ENCODE data around the gene CHODL. TPM values are rescaled to one million over a fixed set of nuclear protein-coding genes. Genes with fewer than 3 reads are reported as not detected.
A peak's percentile ranks its signal among the peaks of the same experiment; 100 is the strongest.

The CHODL gene, protein sequence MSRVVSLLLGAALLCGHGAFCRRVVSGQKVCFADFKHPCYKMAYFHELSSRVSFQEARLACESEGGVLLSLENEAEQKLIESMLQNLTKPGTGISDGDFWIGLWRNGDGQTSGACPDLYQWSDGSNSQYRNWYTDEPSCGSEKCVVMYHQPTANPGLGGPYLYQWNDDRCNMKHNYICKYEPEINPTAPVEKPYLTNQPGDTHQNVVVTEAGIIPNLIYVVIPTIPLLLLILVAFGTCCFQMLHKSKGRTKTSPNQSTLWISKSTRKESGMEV
- under 1 TPM; 0.22 to 0.29 TPM for polyA plus RNA-seq

- Histone ChIP-seq H3K27ac (ENCODE audit: low read depth in 2 of 2, low read length in 1 of 2) (no peak within 1 kb of the TSS), H3K4me3 (ENCODE audit: low read depth in 1 of 2, low read length in 2 of 2) (peak within 1 kb of the TSS; percentile 18 to 51)
Measured at GRCh38 chr21:18244671-18245463, at the start of gene CHODL. Gene CHODL, plus strand, starts transcription at chr21:18244833. Its CDS starts 391 bp downstream, at chr21:18245224.

DNA sequence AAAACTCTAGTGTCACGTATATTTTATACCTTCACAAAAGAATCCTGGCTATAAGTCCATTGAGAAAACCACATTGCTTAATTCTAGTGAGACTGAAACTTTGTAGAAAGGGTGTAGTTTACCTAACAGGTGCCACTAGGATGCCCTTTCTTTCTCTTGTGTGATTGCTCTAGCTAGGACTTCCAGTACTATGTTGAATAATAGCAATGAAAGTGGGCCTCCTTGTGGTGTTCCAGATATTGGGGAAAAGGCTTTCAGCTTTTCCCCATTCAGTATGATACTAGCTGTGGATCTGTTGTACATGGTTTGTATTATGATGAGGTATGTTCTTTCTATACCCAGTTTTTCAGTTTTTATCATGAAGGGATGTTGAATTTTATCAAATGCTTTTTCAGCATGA is 39.7 kb upstream of the CHODL start:
- no peaks in the 10 kb centered on the region for H3K36me3 ChIP-seq (ENCODE audit: control insufficient read depth in 2 of 2, insufficient read depth in 2 of 2, low read length in 1 of 2)
- no peak overlapping the region for H3K4me3 ChIP-seq (ENCODE audit: low read depth in 1 of 2, low read length in 2 of 2)
- H3K27me3 ChIP-seq (ENCODE audit: control insufficient read depth in 1 of 2, insufficient read depth in 2 of 2, low read length in 2 of 2), result no peaks in the 10 kb centered on the region
- WGBS, 2 donors, result 88% methylated on average over 1 of the region's 1 CpG
- H3K27ac ChIP-seq (ENCODE audit: low read depth in 2 of 2, low read length in 1 of 2), result no peak overlapping the region
- H3K4me1 ChIP-seq (ENCODE audit: control insufficient read depth in 2 of 2, insufficient read depth in 2 of 2, low read length in 1 of 2), result no peaks in the 10 kb centered on the region
- no peaks in the 10 kb centered on the region for H3K9me3 ChIP-seq (ENCODE audit: control insufficient read depth in 2 of 2, insufficient read depth in 1 of 2, low read depth in 1 of 2, low read length in 1 of 2)

More at GRCh38 chr21:18244671-18245463, at the start of gene CHODL:
- peaks cover 4 to 10% of the 10 kb centered on the region in 2 donors for H3K4me1 ChIP-seq (ENCODE audit: control insufficient read depth in 2 of 2, insufficient read depth in 2 of 2, low read length in 1 of 2)
- 5% methylated on average over 46 to 72 of the region's 72 CpGs for WGBS, 2 donors
- no peaks in the 10 kb centered on the region for H3K36me3 ChIP-seq (ENCODE audit: control insufficient read depth in 2 of 2, insufficient read depth in 2 of 2, low read length in 1 of 2)
- H3K27me3 ChIP-seq (ENCODE audit: control insufficient read depth in 1 of 2, insufficient read depth in 2 of 2, low read length in 2 of 2), result peaks cover 0 to 4% of the 10 kb centered on the region in 2 donors
- H3K9me3 ChIP-seq (ENCODE audit: control insufficient read depth in 2 of 2, insufficient read depth in 1 of 2, low read depth in 1 of 2, low read length in 1 of 2), result peaks cover 0 to 6% of the 10 kb centered on the region in 2 donors

- H3K9me3 ChIP-seq (ENCODE audit: control insufficient read depth in 2 of 2, insufficient read depth in 1 of 2, low read depth in 1 of 2, low read length in 1 of 2), result peaks cover 0 to 6% of the 10 kb centered on the region in 2 donors
- no peak overlapping the region for H3K27ac ChIP-seq (ENCODE audit: low read depth in 2 of 2, low read length in 1 of 2)
- no peaks in the 10 kb centered on the region for H3K27me3 ChIP-seq (ENCODE audit: control insufficient read depth in 1 of 2, insufficient read depth in 2 of 2, low read length in 2 of 2)
- H3K4me3 ChIP-seq (ENCODE audit: low read depth in 1 of 2, low read length in 2 of 2), result no peak overlapping the region
- WGBS, 2 donors, result 37 to 41% methylated on average over 1 of the region's 1 CpG
- no peaks in the 10 kb centered on the region for H3K4me1 ChIP-seq (ENCODE audit: control insufficient read depth in 2 of 2, insufficient read depth in 2 of 2, low read length in 1 of 2)
- H3K36me3 ChIP-seq (ENCODE audit: control insufficient read depth in 2 of 2, insufficient read depth in 2 of 2, low read length in 1 of 2), result no peaks in the 10 kb centered on the region
Measured at GRCh38 chr21:18218331-18218730, 26.3 kb upstream of the CHODL start.

GRCh38 chr21:18220498-18220897 is 24.1 kb upstream of the CHODL start:
- peaks cover 0 to 6% of the 10 kb centered on the region in 2 donors for H3K9me3 ChIP-seq (ENCODE audit: control insufficient read depth in 2 of 2, insufficient read depth in 1 of 2, low read depth in 1 of 2, low read length in 1 of 2)
- no peaks in the 10 kb centered on the region for H3K4me1 ChIP-seq (ENCODE audit: control insufficient read depth in 2 of 2, insufficient read depth in 2 of 2, low read length in 1 of 2)
- H3K27me3 ChIP-seq (ENCODE audit: control insufficient read depth in 1 of 2, insufficient read depth in 2 of 2, low read length in 2 of 2), result no peaks in the 10 kb centered on the region
- H3K4me3 ChIP-seq (ENCODE audit: low read depth in 1 of 2, low read length in 2 of 2), result no peak overlapping the region
- H3K36me3 ChIP-seq (ENCODE audit: control insufficient read depth in 2 of 2, insufficient read depth in 2 of 2, low read length in 1 of 2), result no peaks in the 10 kb centered on the region
- H3K27ac ChIP-seq (ENCODE audit: low read depth in 2 of 2, low read length in 1 of 2), result no peak overlapping the region

DNA sequence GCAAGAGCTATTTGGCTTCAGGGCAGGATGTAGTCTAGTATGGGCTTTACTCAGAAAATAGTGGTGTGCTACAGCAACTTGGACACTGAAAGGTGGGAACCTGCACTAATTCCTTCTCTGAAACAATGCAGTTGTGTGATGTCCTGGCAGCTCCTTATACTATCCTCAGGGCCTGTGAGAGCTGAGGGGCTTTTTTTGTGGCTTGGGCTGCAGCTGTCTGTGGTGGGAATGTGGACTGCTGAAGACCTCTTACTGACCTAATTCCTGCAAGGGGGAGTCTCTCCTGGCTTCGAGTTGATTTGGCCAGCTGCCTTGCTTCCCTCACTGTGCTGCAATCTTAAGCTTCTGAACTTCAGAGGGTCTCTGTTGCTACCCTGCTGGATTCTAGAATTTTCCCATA is 22.3 kb upstream of the CHODL start:
- no peak overlapping the region for H3K27ac ChIP-seq (ENCODE audit: low read depth in 2 of 2, low read length in 1 of 2)
- H3K4me1 ChIP-seq (ENCODE audit: control insufficient read depth in 2 of 2, insufficient read depth in 2 of 2, low read length in 1 of 2), result no peaks in the 10 kb centered on the region
- H3K36me3 ChIP-seq (ENCODE audit: control insufficient read depth in 2 of 2, insufficient read depth in 2 of 2, low read length in 1 of 2), result no peaks in the 10 kb centered on the region
- H3K9me3 ChIP-seq (ENCODE audit: control insufficient read depth in 2 of 2, insufficient read depth in 1 of 2, low read depth in 1 of 2, low read length in 1 of 2), result peaks cover 0 to 6% of the 10 kb centered on the region in 2 donors
- no peaks in the 10 kb centered on the region for H3K27me3 ChIP-seq (ENCODE audit: control insufficient read depth in 1 of 2, insufficient read depth in 2 of 2, low read length in 2 of 2)
- 47 to 58% methylated on average over 1 of the region's 1 CpG for WGBS, 2 donors
- no peak overlapping the region for H3K4me3 ChIP-seq (ENCODE audit: low read depth in 1 of 2, low read length in 2 of 2)

DNA sequence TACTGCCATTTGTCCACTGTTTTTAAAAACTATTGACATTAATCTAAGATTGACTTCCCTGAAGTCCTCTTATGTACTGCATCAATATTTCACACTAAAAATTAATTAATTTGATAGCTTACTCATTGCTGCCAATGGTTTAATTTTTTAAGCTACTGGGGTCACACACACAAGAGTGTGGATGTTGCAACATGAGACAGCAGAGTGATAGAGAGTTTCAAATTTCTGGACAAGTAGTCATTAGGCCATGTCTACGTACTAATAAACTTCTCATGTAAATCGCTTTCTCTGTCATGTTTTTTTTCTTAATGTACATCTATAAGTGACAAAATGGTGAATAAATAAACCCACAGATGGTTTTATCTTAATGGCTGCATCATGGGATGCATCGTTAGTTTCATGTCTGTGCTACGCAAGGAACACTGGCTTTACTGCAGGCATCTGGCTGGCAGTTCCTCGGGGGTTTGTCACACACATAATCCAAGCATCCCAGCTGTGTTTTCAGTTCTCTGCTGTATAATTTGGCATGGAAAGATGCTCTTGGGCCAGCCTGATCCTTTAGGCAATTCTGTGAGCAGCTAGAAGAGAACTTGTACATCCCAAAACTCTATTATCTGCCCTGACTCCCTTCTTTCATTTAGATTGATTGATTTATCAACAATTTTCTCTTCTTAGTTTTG is 16.4 kb upstream of the CHODL start:
- Histone ChIP-seq H3K27me3 (ENCODE audit: control insufficient read depth in 1 of 2, insufficient read depth in 2 of 2, low read length in 2 of 2) (no peaks in the 10 kb centered on the region), H3K4me3 (ENCODE audit: low read depth in 1 of 2, low read length in 2 of 2) (no peak overlapping the region), H3K4me1 (ENCODE audit: control insufficient read depth in 2 of 2, insufficient read depth in 2 of 2, low read length in 1 of 2) (no peaks in the 10 kb centered on the region), H3K27ac (ENCODE audit: low read depth in 2 of 2, low read length in 1 of 2) (no peak overlapping the region), H3K9me3 (ENCODE audit: control insufficient read depth in 2 of 2, insufficient read depth in 1 of 2, low read depth in 1 of 2, low read length in 1 of 2) (no peaks in the 10 kb centered on the region), H3K36me3 (ENCODE audit: control insufficient read depth in 2 of 2, insufficient read depth in 2 of 2, low read length in 1 of 2) (no peaks in the 10 kb centered on the region)
- WGBS, 2 donors, result 69 to 77% methylated on average over 5 of the region's 5 CpGs

DNA sequence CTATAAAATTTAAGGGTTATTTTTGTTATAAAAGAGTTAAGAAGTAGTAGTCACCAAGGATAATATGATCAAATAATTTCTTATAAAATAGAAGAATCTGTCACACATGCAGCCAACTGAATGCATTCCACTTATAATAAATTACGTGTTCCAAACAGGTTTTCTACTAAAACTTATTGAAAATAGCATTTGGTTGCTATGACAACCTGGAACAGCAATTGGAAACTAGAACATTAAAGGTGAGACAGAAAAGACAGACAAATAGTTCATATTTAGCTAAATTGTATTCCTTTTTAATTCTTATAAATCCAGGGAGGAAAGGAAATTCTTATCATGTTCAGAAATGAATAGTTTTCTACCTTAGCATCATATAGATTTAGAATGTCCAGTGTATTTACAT is 9.1 kb upstream of the CHODL start:
- H3K36me3 ChIP-seq (ENCODE audit: control insufficient read depth in 2 of 2, insufficient read depth in 2 of 2, low read length in 1 of 2), result no peaks in the 10 kb centered on the region
- H3K4me1 ChIP-seq (ENCODE audit: control insufficient read depth in 2 of 2, insufficient read depth in 2 of 2, low read length in 1 of 2), result no peaks in the 10 kb centered on the region
- no peaks in the 10 kb centered on the region for H3K9me3 ChIP-seq (ENCODE audit: control insufficient read depth in 2 of 2, insufficient read depth in 1 of 2, low read depth in 1 of 2, low read length in 1 of 2)
- no peak overlapping the region for H3K27ac ChIP-seq (ENCODE audit: low read depth in 2 of 2, low read length in 1 of 2)
- H3K27me3 ChIP-seq (ENCODE audit: control insufficient read depth in 1 of 2, insufficient read depth in 2 of 2, low read length in 2 of 2), result no peaks in the 10 kb centered on the region
- WGBS, 2 donors, result 60 to 64% methylated on average over 1 of the region's 1 CpG
- H3K4me3 ChIP-seq (ENCODE audit: low read depth in 1 of 2, low read length in 2 of 2), result no peak overlapping the region

GRCh38 chr21:18245464-18245967 is 883 bp downstream of the CHODL start:
- peak overlapping the region; percentile 18 to 51 for H3K4me3 ChIP-seq (ENCODE audit: low read depth in 1 of 2, low read length in 2 of 2)
- H3K27ac ChIP-seq (ENCODE audit: low read depth in 2 of 2, low read length in 1 of 2), result no peak overlapping the region
- peaks cover 4 to 10% of the 10 kb centered on the region in 2 donors for H3K4me1 ChIP-seq (ENCODE audit: control insufficient read depth in 2 of 2, insufficient read depth in 2 of 2, low read length in 1 of 2)
- 9 to 11% methylated on average over 22 of the region's 22 CpGs for WGBS, 2 donors
- peaks cover 0 to 6% of the 10 kb centered on the region in 2 donors for H3K9me3 ChIP-seq (ENCODE audit: control insufficient read depth in 2 of 2, insufficient read depth in 1 of 2, low read depth in 1 of 2, low read length in 1 of 2)
- no peaks in the 10 kb centered on the region for H3K36me3 ChIP-seq (ENCODE audit: control insufficient read depth in 2 of 2, insufficient read depth in 2 of 2, low read length in 1 of 2)
- H3K27me3 ChIP-seq (ENCODE audit: control insufficient read depth in 1 of 2, insufficient read depth in 2 of 2, low read length in 2 of 2), result peaks cover 0 to 4% of the 10 kb centered on the region in 2 donors

DNA sequence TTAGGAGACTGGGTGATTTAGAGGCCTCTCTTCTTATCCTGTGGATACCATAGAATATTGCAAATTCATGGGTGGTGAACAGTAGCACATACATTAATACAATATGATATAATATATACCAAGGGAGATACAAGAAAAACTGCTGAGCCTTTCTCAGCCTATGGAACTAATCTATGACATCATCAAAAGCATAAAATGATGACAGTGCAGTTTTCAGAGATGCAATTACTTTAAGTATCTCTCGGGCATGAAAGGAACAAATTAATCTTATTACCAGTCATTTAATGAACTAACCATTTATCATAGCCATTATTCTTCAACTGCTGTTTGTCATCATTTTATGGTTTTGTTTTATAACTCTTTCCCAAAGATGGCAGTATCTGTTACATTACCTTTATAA is 3.5 kb downstream of the CHODL start:
- H3K27ac ChIP-seq (ENCODE audit: low read depth in 2 of 2, low read length in 1 of 2), result no peak overlapping the region
- WGBS, 2 donors, result 64 to 74% methylated on average over 1 of the region's 1 CpG
- H3K4me1 ChIP-seq (ENCODE audit: control insufficient read depth in 2 of 2, insufficient read depth in 2 of 2, low read length in 1 of 2), result peaks cover 4 to 10% of the 10 kb centered on the region in 2 donors
- H3K27me3 ChIP-seq (ENCODE audit: control insufficient read depth in 1 of 2, insufficient read depth in 2 of 2, low read length in 2 of 2), result peaks cover 0 to under 1% of the 10 kb centered on the region in 2 donors
- H3K9me3 ChIP-seq (ENCODE audit: control insufficient read depth in 2 of 2, insufficient read depth in 1 of 2, low read depth in 1 of 2, low read length in 1 of 2), result peaks cover 0 to 6% of the 10 kb centered on the region in 2 donors
- H3K36me3 ChIP-seq (ENCODE audit: control insufficient read depth in 2 of 2, insufficient read depth in 2 of 2, low read length in 1 of 2), result no peaks in the 10 kb centered on the region
- H3K4me3 ChIP-seq (ENCODE audit: low read depth in 1 of 2, low read length in 2 of 2), result no peak overlapping the region

Data from esophagus (tissue), 2 donors.